ENCODE results near the gene F3. TPM values are rescaled to one million over a fixed set of nuclear protein-coding genes. Genes with fewer than 3 reads are reported as not detected.

F3 gene
- total and polyA plus RNA-seq, 4 donors: 1.0 to 2.7 (median 1.4) TPM

DNA sequence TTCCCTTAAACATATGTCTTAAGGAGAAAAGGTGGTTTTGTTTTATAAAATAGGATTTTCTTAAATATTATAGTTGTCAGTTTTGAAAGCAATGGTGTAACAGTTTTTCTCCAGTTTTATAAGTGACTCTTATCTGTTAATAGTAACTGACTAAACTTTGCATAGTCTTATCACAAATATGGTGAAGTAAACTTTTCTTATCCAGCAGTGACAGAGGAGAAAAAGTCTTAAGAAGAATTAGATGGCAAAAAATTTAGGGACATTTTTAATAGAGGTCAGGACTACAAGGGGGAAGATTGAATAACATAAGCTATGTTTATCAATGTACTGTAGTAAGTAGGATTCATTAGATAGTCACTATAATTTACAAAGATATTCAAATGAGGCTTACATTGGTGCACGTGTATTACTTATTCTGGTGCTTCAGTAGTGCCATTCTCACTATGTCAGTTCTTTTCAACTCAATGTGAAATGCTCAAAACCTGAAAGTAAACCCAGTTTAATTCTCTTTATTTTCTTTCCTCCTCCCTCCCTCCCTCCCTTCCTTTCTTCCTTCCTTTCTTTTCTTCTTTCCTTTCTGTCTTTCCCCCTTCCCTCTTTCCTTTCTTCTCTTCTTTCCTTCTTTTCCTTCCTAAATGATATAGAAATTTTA, 26.1 kb downstream of the F3 start:
- 91% methylated on average over 1 of the region's 1 CpG for WGBS
- TF ChIP-seq TAF1 (conservative IDR thresholded peaks at IDR 0.05): no peak
- TF ChIP-seq, protein P1, sequence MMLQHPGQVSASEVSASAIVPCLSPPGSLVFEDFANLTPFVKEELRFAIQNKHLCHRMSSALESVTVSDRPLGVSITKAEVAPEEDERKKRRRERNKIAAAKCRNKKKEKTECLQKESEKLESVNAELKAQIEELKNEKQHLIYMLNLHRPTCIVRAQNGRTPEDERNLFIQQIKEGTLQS (IDR thresholded peaks at IDR 0.05): no peak
- TF ChIP-seq NR2F2 (IDR thresholded peaks at IDR 0.05): no peak
- TF ChIP-seq FOXA1 (IDR thresholded peaks at IDR 0.05): no peak
- TF ChIP-seq GABPA (IDR thresholded peaks at IDR 0.05 in 1 of 2, conservative IDR thresholded peaks at IDR 0.05 in 1 of 2): no peak
- no peak for TF ChIP-seq JUND (IDR thresholded peaks at IDR 0.05)
- TF ChIP-seq REST (IDR thresholded peaks at IDR 0.05): no peak
- TF ChIP-seq MAX (IDR thresholded peaks at IDR 0.05): no peak
- TF ChIP-seq, protein P2, sequence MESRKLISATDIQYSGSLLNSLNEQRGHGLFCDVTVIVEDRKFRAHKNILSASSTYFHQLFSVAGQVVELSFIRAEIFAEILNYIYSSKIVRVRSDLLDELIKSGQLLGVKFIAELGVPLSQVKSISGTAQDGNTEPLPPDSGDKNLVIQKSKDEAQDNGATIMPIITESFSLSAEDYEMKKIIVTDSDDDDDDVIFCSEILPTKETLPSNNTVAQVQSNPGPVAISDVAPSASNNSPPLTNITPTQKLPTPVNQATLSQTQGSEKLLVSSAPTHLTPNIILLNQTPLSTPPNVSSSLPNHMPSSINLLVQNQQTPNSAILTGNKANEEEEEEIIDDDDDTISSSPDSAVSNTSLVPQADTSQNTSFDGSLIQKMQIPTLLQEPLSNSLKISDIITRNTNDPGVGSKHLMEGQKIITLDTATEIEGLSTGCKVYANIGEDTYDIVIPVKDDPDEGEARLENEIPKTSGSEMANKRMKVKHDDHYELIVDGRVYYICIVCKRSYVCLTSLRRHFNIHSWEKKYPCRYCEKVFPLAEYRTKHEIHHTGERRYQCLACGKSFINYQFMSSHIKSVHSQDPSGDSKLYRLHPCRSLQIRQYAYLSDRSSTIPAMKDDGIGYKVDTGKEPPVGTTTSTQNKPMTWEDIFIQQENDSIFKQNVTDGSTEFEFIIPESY (IDR thresholded peaks at IDR 0.05): no peak
- TF ChIP-seq EGR1 (IDR thresholded peaks at IDR 0.05; ENCODE audit: low read depth in 2 of 2): no peak
- no peak for TF ChIP-seq SP1 (IDR thresholded peaks at IDR 0.05)
- TF ChIP-seq FOXA2 (IDR thresholded peaks at IDR 0.05): no peak
- no peak for TF ChIP-seq HNF4A (conservative IDR thresholded peaks at IDR 0.05)
- no peak for TF ChIP-seq HNF4G (IDR thresholded peaks at IDR 0.05)
- no peak for TF ChIP-seq CTCF (IDR thresholded peaks at IDR 0.05; ENCODE audit: low read depth, low read length, missing input control)
- no peak for TF ChIP-seq YY1 (IDR thresholded peaks at IDR 0.05)
- TF ChIP-seq RAD21 (IDR thresholded peaks at IDR 0.05): no peak
- TF ChIP-seq RXRA (IDR thresholded peaks at IDR 0.05): no peak

More for the DNA sequence above, 26.1 kb downstream of the F3 start:
- peaks cover 1 to 25% (median 9%) of the 10 kb centered on the region in 4 donors for H3K36me3 ChIP-seq (ENCODE audit: control insufficient read depth in 4 of 4, insufficient read depth in 3 of 4, low read depth in 1 of 4, low read length in 3 of 4)
- H3K27me3 ChIP-seq (ENCODE audit: control insufficient read depth in 4 of 4, insufficient read depth in 4 of 4, low read length in 3 of 4): no peaks in the 10 kb centered on the region
- H3K9ac ChIP-seq (ENCODE audit: low read depth in 1 of 2, low read length in 2 of 2): no peak overlapping the region
- DNase-seq (ENCODE audit: low spot score): no peak
- H3K27ac ChIP-seq (ENCODE audit: low read depth in 1 of 2, low read length in 2 of 2): no peak overlapping the region
- peaks cover 0 to 4% (median 0%) of the 10 kb centered on the region in 4 donors for H3K4me1 ChIP-seq (ENCODE audit: control insufficient read depth in 4 of 4, insufficient read depth in 4 of 4, low read length in 3 of 4)
- H3K9me3 ChIP-seq (ENCODE audit: control insufficient read depth in 4 of 4, low read length in 3 of 4): no peaks in the 10 kb centered on the region
- H3K4me3 ChIP-seq (ENCODE audit: low read depth in 1 of 3, low read length in 3 of 3): no peak overlapping the region

Measured in liver (tissue), 9 donors.